Jurkat, Clone E6-1 (cell line): Measurements from ENCODE around the gene POLR3GL.
"Not testable (repeated sequence)": the region's sequence is repeated elsewhere in the genome, so short reads cannot be mapped to it uniquely, and the experiment has no call there.

ENCODE experiments used
- DNase-seq: peaks from one replicate; pipeline ENCODE4 v3.0.0-alpha.2; 2011; ENCODE audit warnings: low read depth, low spot score
- H3K4me3 ChIP-seq: 2 replicates; pipeline ENCODE4 v1.5.1; 2011; ENCODE audit warnings: mild to moderate bottlenecking, low read length, control low read depth, moderate library complexity

The POLR3GL gene

DNA sequence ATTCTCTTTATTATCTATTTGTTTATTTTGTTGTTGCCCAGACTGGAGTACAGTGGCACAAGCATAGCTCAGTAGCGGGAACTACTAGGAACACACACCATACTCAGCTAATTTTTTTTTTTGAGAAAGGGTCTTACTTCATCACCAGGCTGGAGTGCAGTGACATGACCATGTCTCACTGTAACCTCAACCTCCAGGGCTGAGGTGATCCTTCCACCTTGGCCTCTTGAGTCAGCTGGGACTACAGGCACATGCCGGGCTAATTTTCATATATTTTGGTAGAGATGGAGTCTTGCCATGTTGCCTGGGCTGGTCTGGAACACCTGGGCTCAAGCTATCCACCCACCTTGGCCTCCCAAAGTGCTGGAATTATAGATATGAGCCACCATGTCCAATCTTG, 37.2 kb downstream of the POLR3GL start:
- no peak overlapping the region for H3K4me3 ChIP-seq
- DNase-seq = no peak

DNA sequence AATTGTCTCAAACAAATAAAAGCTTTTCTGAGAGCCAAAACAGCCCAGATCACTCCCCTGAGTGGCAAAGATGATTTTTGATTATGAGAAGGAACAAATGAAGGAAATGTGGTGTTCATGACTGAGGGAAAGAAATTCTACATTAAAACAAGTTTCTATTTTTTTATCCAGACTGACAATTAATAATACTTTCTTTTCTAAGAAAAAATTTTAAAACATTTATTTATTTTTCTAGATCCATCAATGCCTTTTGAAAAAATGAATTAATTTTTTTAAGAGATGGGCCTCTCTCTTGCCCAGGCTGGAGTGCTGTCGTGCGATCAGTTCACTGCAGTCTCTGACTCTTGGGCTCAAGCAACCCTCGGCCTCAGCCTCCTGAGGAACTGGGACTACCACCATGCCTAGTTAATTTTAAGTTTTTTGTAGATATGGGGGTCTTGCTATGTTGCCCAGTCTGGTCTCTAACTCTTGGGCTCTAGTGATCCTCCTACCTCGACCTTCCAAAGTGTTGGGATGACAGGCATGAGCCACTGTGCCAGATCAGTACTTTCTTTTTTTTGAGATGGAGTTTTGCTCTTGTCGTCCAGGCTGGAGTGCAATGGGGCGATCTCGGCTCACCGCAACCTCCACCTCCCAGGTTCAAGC, 43.1 kb downstream of the POLR3GL start:
- H3K4me3 ChIP-seq = no peak overlapping the region
- DNase-seq = no peak

DNA sequence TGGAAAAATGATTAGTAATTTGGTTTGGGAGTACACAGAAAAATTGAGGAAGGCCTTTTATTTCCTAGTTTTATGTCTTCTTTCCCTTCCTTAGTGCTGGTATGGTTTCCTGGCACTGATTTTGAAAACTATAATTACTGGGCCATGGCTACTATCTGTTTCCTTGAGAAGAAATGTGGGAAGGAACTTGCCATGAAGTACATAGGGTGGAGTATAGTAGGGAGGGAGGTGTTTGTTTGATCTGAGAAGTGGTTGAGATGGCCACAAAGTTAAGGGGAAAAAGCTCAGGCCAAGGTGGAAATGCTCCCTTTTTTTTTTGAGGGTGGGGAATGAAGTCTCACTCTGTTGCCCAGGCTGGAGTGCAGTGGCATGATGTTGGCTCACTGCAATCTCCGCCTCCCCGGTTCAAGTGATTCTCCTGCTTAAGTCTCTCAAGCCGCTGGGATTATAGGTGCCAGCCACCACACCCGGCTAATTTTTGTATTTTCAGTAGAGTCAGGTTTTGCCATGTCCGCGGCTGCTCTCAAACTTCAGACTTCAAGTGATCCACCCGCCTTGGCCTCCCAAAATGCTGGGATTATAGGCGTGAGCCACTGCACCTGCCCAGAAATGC, 45.7 kb downstream of the POLR3GL start:
- DNase-seq = no peak
- no peak overlapping the region for H3K4me3 ChIP-seq

DNA sequence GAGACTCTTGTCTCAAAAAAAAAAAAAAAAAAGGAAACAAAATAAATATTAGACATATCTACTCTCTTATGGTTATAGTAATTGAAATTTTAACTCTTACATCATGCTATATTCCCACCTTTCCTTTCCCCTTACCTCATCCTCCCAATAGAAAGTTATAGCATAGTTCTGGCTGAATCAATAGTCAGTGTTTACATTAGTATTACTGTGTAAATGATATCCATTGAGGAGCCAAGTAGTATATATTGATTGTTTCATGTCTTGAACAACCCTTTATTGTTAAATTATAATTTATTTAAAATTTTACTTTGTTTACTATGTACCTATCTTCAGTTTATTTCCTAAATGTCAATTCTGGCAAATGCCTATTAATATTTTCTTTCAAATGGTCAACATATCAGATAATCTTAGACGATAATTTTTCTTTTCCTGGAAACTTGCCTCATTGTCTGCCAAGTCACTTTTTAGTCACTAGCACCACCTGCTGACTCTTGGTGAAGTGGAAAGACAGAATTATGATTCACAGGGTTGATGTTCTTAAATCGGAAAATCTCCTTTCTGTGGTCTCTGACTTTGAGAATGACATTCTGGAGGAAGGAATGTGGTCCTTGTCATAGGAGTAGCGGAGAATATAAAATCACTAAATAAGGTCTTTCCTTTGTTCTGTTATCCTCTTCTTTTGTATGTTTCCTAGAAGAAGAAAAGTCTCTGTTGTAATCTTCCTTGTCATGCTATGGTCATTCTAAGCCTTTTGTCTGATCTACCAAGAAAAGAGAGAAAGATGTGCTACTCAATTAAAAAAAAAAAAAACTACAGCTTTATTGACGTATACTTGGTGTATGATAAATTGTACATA, 48.4 kb downstream of the POLR3GL start:
- peak; percentile 58 for DNase-seq

DNA sequence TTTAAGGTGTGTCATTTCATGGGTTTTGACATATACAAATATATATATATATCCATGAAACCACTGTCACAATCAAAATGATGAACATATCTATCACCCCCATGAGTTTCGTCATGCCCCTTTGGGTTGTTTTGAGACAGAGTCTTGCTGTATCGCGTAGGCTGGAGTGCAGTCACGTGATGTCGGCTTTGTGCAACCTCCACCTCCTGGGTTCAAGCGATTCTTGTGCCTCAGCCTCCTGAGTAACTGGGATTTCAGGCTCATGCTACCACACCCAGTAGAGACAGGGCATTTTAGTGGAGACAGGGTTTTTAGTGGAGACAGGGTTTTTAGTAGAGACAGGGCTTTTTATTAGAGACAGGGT, 49.1 kb downstream of the POLR3GL start:
- DNase-seq = no peak
- H3K4me3 ChIP-seq = no peak overlapping the region

More for the DNA sequence above, 48.4 kb downstream of the POLR3GL start:
- no peak overlapping the region for H3K4me3 ChIP-seq

DNA sequence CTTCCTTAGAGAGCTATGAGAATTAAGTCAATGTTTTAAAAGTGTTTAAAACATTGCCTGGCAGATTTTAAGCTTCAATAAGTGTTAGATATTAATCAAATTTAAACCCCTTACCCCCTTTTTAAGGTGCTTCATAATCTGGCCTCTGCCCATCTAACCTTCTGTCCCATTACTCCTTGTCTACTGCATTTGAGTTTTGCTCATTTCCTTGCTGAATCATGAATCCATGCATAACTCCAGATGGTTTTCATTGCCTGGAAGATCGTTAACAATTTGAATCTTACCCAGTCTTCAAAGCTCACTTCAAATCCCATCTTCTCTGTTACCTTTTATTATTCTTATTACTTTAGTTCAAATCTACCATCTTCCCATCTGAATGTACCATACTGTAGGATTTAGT, 52.4 kb downstream of the POLR3GL start:
- no peak overlapping the region for H3K4me3 ChIP-seq
- DNase-seq = no peak

DNA sequence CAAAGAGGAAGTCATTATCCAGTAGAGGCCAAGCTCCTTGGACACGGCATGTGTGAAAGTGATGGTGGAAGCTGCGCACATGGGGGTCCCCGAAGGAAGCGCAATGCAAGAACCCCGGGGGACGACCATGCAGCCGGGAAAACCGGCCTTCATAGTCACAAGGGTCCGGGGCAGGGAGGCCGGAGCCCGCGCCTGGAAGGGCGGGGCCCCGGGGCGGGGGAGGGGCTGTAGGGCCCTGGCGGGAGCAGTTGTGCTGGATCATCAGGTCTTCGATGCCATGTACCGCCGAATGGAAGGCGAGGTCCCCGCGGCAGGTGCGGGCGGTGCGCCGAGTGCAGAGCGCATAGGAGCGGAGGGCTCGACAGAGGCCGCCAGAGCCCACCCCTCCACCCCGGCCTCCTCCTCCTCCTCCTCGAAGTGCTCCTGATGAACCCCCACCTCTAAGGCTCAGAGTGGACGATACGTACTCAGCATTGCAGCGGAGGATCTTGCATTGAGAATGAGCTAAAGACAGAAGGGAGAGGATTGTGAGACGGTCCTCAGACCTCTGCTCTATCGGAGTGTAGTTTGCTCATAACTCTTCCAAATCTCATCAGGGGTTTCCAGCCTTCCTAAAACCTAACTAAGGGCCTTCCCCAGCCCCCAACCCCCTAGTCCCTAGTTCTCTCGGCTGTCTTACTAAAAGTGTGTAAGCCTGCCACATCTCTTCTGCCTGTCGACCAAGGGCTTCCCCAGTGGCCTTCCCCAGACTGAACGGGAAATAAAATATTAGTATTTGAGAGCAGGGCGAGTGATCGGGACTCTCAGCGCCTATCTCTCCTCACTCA, 55.0 kb downstream of the POLR3GL start:
- no peak overlapping the region for H3K4me3 ChIP-seq
- DNase-seq = no peak

DNA sequence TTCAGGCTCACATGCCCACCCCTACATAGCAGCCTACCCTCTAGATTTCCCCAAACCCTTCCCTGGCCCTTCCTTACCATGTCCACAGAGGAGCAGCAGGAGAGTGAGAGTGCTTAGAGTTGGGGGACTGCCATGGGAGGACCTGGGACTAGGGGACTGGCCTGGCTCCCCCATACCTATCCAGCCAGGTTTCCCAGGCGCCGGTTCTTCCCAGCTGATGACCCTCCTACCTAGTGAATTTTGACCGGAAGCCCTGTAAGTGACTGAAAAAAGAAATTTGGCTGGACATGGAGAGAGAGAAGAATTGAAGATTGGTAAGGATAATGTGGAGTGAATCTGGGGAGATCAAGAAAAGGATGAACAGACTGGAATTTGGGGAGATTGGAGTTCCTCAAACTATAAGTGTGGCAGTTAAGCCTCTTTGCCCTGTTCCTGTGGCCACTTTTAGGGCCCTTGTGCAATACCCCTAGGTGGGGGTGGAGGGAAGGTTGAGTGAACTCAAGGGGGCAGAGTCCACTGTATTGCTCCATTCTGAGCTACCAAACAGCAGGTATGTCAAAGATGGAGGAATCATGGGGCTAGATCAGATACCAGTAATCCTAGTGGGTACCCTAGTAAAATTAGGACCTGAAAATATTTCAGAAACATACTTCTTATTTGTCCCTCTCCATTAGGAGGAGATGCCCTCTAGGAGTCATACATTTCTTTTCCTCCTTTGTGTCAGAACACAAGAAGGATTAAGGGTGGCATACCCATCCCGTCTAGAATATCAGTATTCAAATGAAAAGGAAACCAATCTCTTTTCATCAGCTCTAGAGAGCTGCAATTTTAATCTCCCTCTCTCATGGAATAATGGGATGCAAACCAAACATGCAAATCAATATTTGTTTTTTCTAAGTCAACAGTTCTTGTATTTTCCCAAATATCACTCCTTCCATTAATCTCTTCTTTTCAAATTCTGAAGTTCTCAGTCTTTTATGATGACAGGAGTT, 55.9 kb downstream of the POLR3GL start:
- no peak for DNase-seq
- H3K4me3 ChIP-seq = no peak overlapping the region

DNA sequence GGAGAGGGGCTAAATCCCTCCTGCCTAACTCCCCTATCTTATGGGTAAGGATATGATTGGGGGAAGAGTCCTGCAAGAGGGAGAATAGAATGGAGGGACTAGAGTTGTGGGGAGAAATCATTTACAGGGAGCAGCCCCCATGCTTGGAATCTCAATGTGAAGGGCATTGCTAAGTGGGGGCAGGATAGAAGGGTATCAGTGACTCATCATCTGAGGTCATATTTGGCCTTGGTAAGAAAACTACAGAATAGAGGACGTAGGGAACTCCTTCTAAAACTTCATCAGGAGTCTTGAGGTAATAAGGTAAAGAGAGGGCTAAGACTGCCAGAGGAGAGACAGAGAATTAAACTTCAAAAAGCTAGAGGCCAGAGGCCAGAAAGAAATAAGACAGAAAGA, 56.6 kb downstream of the POLR3GL start:
- H3K4me3 ChIP-seq = no peak overlapping the region
- no peak for DNase-seq

DNA sequence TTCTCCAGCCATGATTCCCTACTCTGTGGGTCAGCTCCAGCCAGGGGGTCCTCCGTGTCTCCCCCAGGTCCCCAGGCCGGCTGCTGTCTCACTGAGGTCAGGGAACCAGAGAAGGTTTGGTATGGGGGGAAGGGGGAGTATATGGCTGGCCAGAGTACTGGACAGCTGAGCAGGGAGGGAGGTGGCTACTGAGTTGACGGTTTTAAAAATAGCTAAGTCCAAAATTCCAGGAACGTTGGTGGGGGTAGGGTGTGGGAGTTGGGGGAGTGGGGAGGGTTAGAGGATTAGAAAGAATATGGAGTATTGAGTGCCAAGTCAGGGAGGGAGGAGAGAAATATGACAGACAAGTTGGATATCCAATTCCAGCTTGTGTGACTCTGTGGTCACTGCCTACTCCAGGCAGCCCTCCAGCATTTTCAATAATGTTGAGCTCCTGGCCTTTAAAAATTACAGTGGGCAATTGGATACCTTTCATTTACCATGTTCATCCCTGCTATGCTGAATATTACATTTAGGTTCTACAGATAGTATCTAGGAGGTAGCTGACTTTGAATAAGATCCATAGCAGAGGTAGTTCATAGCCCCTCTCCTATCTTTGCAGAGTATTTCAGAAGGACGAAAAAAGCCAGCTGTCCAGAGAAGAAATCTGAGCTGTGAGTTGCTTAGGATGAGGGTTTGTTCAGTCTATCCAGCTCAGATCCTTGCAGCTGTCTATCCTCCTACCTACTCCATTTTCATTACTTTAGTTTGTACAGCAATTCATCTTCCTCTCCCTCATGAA, 57.3 kb downstream of the POLR3GL start, which contains the start of gene HJV:
Gene HJV, minus strand, starts transcription at position 114 of the 781 bp plus-strand sequence. CDS start 1,504 bp downstream, outside the sequence.
- DNase-seq = no peak
- H3K4me3 ChIP-seq = no peak within 1 kb of the TSS

DNA sequence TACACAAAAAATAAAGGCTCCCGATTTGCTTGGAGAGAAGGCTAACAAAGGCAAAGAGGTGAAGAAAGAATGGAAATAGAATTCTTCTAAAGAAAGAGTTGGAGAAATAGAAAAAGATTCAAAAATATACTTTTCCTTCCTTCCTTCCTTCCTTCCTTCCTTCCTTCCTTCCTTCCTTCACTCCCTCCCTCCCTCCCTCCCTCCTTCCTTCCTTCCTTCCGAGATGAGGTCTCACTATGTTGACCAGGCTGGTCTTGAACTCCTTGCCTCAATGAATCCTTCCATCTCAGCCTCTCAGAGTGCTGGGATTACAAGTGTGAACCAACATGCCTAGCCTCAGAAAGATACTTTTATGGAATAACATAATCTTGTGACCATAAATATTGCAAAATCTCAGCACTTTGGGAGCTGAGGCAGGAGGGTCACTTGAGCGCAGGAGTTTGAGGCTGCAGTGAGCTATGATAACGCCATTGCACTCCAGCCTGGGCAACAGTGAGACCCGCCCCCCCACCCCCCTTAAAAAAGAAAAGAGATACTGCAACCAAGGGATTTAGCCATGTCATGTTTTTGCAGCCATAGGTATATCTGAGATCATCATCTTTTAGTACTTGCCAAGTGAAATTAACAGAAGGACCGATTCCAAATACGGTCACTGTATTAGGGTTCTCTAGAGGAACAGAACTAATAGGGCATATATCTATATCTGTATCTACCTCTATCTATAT, 58.1 kb downstream of the POLR3GL start:
- no peak overlapping the region for H3K4me3 ChIP-seq
- DNase-seq = no peak

DNA sequence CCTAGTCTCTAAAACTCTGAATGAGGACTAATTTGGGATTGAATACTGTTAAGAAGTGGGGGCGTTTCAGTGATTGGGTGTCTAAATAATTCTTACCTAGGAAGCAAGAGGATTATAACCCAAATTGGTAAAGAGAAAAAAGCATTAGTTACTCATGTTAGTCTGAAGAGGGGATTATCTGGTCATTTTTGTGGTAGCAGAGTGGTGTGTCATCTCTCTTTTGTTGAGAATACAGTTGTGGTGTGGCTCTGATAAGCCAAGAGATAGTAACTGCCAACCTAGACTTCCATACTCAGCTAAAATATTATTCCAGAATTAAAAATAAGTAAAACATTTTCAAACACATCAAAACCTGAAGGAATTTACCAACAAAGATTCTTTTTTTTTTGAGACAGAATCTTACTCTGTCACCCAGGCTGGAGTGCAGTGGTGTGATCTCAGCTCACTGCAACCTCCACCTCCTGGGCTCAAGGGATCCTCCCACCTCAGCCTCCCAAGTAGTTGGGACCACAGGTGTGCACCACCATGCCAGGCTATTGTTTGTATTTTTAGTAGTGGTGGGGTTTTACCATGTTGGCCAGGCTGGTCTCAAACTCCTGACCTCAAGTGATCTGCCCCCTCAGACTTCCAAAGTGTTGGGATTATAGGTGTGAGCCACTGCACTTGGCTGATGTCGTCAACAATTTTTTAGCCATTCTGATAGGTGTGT, 61.5 kb downstream of the POLR3GL start:
- not testable (repeated sequence) for DNase-seq, H3K4me3 ChIP-seq

DNA sequence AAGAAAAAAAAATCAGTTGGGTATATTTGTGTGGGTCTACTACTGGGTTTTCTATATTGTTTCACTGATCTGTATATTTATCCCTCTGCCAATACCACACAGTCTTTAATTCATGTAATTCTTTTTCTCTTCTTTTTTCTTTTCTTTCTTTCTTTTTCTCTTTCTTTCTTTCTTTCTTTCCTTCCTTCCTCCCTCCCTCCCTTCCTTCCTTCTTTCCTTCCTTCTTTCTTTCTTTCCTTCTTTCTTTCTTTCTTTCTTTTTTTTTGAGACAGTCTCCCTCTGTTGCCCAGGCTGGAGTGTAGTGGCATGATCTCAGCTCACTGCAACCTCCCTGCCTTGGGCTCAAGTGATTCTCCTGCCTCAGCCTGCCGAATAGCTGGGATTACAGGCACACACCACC, 62.2 kb downstream of the POLR3GL start:
- not testable (repeated sequence) for DNase-seq, H3K4me3 ChIP-seq
